GM12801 (cell line): ENCODE results near the gene TMEM107.

Source experiments
- TF ChIP-seq, protein P1 (sequence below): IDR thresholded peaks from one replicate; pipeline ENCODE4 v1.5.1; 2011; ENCODE audit warnings: control low read depth; ENCODE audit not compliant: insufficient read length; ENCODE audit errors: extremely low read depth

Gene TMEM107

DNA sequence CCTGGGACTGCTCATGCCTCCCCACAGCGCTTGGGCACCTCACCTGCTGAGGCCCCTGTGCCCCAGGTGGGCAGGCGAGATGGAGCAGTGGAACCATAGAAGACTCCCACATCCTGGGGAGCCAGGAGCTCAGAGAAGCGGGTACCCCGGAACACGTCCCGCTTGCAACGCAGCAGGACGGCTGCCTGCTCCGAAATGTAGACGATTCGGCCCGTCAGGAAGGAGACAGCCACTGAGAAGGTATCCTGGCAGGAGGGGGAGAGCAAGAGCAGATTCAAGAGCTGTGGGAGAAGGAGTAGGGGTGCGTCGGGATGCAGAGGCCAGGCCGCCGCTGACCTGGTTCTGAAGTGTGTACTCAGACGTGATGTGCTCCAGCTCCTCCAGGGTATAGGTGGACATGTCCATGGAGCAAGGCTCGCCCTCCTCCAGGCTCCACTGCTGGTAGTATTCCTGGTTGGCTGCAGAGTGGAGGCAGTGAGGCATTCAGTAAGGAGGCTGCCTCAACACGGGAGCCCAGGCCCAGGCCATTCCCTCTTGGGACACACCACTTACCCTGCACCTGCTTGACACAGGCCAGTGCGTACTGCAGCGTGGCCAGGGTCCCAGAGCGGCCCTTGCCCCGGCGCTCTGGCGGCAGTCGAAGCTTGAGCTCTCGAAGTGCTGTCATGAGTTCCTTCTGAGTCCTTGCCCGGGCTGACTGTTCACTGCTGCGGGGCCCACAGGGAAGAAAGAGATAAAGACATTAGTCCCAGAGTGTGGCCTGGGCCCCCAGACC lies 26.6 kb downstream of the TMEM107 start:
- TF ChIP-seq, protein P1, sequence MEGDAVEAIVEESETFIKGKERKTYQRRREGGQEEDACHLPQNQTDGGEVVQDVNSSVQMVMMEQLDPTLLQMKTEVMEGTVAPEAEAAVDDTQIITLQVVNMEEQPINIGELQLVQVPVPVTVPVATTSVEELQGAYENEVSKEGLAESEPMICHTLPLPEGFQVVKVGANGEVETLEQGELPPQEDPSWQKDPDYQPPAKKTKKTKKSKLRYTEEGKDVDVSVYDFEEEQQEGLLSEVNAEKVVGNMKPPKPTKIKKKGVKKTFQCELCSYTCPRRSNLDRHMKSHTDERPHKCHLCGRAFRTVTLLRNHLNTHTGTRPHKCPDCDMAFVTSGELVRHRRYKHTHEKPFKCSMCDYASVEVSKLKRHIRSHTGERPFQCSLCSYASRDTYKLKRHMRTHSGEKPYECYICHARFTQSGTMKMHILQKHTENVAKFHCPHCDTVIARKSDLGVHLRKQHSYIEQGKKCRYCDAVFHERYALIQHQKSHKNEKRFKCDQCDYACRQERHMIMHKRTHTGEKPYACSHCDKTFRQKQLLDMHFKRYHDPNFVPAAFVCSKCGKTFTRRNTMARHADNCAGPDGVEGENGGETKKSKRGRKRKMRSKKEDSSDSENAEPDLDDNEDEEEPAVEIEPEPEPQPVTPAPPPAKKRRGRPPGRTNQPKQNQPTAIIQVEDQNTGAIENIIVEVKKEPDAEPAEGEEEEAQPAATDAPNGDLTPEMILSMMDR = no peak

DNA sequence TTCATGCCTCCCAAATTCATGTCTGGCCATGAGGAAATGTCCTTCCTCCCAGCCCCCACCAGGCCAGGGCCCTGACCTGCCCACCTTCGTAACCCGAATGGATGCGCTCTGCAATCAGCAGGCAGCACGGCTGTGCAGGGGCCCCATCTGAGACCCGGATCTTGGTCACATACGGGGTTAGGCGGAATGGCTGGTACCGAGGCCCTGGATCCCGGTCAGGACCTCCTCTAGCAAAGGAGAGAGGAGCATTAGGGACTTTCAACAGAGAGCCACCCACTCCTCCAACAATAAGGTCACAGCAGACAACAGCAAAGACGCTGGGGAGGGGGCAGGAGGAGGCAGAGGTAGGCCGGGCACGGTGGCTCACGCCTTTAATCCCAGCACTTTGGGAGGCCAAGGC lies 27.6 kb downstream of the TMEM107 start:
- TF ChIP-seq, protein P1 = no peak

DNA sequence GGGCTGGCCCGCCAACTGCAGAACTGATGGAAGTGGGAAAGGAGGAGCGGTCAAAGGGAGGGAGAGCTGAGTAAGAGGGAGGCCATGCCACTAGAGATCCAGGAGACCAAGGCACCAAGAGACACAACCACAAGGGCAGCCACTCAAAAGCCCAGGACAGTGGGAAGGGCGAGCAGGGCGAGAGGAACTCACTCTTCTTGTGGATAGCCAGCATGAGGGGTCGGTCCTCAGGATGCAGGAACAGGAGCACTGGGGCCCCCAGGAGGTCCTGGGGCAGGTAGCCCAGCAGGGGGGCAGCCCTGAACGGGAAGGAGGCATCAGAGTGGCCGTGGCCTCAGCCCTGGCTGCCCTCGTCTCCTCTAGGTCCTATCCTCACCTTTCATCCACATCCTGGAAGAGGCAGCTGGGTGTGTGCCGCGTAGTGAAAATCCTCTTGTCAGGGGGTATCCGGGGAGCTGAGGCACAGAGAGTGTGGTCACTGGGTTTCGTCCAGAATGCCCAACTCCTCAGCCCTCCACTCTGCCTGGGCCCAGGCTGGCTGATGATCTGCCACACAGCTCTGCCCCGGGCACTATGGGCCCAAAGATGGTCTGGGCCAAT lies 28.3 kb downstream of the TMEM107 start:
- TF ChIP-seq, protein P1 = no peak

DNA sequence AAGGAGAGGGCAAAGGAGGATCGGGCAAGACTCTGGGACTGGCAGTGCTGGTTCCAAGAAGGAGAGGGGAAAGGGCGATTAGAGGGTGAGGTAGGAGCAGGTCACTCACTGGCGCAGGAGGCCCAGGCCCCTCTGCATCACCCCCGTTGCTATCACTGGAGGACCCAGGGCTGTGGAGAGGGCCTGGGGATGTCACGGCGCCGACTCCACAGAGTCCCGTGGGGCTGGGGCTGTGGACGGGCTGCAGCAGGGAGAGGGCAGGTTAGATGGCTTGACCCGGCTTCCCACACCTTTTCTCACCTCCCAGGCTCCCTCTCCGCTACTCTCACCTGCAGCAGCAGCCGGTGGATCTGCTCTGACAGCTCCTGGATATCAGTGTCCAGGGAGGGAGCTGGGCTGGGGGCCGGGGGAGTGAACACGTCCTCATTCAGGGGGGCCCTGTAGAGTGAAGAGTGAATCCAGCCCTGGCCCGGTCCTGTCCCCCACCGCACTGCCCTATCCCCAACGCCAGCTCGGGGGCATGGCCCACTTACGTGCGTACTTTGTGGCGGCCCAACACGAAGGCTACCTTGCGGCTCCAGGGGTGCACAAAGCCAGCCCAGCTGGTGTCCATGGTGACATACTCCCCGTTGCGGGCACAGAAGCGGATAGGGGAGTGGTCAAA lies 28.9 kb downstream of the TMEM107 start:
- TF ChIP-seq, protein P1 = no peak

DNA sequence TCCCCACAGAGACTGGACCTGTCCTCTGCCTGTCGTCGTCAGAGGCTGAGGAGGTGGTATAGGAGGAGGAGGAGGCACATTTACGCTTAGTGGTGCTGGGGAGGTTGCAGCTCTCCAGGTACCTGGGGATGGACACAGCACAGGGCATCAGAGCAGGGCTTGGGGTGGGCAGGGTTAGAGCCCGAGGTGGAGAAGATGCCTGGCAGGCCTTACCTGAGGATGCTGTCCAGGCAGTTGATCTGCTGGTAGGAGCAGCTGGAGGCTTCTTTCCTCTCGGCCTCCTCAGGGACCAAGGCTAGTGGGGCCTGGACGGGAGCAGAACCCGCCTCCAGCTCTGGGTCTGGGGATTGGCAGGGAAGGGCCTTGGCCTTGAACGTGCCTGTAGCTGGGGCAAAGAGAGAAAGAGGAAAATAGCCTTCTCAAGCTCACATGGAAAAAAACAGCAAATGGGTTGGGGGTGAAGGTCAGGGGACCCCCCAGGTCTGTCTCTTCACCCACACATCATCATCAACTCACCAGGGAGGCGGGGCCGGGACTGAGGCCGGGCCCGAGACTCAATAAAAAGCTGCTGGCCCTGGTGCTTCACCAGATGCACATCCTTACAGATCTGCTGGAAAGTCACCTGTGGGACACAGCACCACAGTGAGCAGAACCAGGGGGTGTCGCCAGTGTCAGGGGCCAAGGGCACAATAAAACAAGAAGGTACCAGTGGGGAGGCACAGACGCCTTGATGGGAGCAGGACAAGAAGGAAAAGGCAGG lies 29.6 kb downstream of the TMEM107 start:
- TF ChIP-seq, protein P1 = no peak

DNA sequence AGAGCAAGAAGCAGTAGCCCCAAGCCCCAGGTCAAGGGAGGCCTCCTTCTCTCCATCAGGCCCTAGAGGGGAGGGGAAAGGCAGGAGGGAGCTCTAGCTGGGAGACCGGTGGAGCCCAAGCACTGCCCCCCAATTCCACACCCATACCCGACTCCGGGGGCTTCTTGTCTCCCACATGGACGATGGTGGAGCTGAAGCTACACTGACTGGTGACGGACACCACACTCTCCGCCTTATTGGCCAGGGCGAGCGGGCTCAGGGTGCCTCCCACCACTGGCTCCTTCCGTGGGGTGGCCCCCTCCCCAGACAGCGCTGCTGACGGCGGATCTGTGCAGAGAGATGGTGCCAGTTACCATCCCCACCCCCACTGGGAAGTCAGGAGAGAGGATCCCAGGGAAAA lies 30.4 kb downstream of the TMEM107 start:
- TF ChIP-seq, protein P1 = no peak
